HG03196 (cell line): ENCODE results near the gene SLIT3.

ENCODE experiments used
- ATAC-seq: cut with Tn5 transposase; IDR thresholded peaks from one replicate; pipeline ENCODE4 v1.9.1; 2021; ENCODE audit not compliant: unreplicated experiment

Gene SLIT3

GRCh38 chr5:168879331-168879730, 421.6 kb downstream of the SLIT3 start:
- no peak for ATAC-seq

- no peak for ATAC-seq
Measured at GRCh38 chr5:168878135-168878745, 422.7 kb downstream of the SLIT3 start.

- no peak for ATAC-seq
Measured at GRCh38 chr5:168877132-168877892, 423.6 kb downstream of the SLIT3 start.

- ATAC-seq = no peak
Measured at GRCh38 chr5:168876419-168876818, 424.5 kb downstream of the SLIT3 start.

DNA sequence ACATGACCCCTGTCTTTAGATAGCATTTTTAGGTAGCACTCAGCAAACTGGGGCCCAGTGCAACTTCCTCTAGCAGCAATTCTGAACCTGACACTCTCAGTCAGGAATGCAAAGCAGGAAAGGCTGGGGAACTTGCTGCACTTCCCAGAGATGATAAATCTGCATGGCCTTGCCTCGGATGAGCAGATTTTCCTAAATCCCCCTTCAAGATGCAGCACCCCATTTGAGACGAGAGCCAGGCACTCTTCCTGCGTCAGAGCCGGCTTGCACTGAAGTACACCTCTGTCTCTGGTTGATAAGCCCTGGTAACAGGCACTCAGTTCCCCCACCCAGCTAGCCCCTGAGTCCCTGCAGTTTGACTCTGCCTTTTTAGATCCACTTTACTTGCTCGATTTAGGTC, 425.1 kb downstream of the SLIT3 start:
- ATAC-seq = no peak

DNA sequence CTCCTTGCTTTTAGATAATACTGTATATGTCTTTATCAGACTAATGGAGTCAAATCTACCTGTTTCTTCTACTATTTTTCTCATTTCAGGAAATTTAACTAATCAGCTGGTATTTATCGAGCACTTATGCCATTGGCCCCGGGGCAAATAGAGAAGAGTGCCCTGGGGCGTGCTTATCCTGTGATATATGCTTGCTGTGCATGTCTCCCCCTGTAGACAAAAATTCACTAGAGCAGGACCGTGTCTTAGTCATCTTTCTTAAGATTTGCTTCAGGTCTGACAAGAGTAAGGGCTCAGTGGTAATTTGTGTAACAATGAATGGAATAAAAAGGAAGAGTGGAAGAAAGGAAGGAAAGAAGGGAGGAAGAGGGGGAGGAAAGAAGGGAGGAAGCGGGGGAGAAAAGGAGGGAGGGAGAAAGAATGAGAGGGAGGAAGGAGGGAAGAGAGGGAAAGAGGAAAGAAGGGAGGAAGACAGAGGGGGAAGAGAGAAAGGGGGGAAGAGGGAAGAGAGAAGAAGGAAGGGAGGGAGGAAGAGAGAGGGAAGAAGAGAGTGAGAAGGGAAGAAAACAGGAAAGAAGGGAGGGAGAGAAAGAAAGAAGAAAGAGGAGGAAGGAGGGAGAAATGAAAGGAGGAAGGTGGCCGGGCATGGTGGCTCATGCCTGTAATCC, 426.1 kb downstream of the SLIT3 start:
- ATAC-seq = no peak

DNA sequence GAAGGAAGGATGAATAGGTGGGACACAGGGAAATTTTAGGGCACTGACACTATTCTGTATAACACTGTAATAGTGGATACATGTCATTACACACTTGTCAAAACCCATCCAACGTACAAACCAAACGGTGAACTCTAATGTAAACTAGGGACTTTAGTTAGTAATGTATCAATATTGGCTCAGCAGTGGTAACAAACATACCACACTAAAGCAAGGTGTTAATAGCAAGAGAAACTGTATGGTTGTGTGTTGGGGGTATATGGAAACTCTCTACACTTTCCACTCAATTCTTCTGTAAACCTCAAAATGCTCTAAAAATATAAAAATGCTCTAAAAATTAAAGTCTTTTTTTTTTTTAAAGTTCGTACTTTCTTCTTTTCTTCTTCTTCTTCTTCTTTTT, 428.7 kb downstream of the SLIT3 start:
- no peak for ATAC-seq

DNA sequence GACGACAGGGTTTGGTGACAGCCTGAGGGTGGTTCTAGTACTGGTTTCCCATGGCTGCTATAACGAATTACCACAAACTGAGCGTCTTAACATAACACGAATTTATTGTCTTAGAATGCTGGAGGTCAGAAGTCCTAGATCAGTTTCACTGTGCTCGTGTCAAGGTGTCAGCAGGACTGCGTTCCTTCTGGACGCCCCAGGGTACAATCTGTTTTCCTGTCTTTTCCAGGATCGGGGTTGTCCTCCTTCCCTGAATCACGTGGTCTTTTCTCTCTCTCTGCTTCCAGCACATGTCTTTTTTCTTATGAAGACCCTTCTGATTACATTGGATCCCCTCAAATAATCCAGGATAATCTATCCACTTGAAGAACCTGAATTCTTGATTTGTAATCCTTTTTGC, 430.0 kb downstream of the SLIT3 start:
- ATAC-seq = no peak

- ATAC-seq = no peak
Measured at GRCh38 chr5:168869615-168870227, 431.2 kb downstream of the SLIT3 start.

- no peak for ATAC-seq
Measured at GRCh38 chr5:168867241-168867640, 433.7 kb downstream of the SLIT3 start.

- ATAC-seq = no peak
Measured at GRCh38 chr5:168865968-168866367, 435.0 kb downstream of the SLIT3 start.

DNA sequence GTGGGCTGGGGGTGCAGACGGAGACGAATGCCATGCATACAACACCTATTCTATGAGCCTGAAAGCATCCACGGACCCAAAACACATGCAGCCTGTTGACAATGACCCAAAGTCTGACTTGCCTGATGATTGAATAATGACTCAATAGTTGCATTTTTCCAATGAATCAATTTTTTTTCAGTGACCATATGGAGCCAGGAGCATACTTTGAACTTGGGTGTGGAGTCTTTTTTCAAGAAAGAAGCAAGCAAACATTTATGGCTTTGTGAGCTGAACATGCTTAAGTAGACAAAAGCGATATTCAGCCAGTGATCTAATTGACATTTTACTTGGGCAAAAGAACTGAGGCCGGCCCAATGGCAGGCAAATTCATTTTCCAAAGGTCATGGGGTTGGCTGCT, 437.9 kb downstream of the SLIT3 start:
- ATAC-seq = no peak

- no peak for ATAC-seq
Measured at GRCh38 chr5:168860503-168860902, 440.4 kb downstream of the SLIT3 start.

GRCh38 chr5:168860081-168860480, 440.9 kb downstream of the SLIT3 start:
- ATAC-seq = no peak

- ATAC-seq = no peak
Measured at GRCh38 chr5:168859471-168859870, 441.5 kb downstream of the SLIT3 start.

- ATAC-seq = no peak
Measured at GRCh38 chr5:168858994-168859393, 441.9 kb downstream of the SLIT3 start.

GRCh38 chr5:168858371-168858770, 442.6 kb downstream of the SLIT3 start:
- ATAC-seq = no peak

GRCh38 chr5:168853972-168854371, 447.0 kb downstream of the SLIT3 start:
- no peak for ATAC-seq

DNA sequence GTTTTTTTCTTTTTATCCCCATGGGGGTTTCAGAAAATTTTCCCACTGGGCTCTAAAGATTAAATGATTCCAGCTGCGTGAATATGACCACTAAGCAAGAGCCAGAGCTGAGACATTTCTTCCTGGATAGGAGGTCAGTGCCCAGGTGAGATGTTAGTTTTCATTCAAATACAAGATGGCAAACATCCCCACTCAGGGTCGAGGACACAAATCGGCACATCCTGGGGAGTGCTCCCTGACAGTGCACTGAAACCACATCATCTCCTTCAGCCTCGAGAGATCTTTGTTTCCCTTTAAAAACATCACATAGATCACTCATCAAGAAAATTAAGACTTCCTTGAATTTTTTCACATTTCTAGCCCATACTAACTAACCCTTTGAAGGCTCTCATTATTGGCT, 448.6 kb downstream of the SLIT3 start:
- ATAC-seq = no peak

DNA sequence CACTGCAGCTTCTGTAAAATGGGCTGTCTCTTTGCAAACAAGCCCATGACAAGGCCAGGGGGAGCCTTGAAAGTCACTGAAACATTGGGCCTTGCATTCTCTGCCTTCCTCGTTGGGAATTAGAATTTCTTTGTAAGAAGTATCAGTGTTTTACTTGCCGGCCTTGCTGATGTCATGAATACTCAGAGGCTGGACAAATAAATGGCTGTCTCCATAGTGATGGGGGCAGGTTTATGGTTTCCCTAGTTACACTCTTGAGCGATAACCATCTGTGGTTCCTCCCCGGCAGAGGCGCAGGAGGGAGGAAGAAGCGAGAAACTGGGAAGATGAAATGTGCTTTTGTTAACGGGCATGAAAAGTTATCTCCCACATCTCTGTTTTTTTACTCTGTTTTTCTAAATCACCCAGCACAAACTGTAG, 449.0 kb downstream of the SLIT3 start:
- peak; percentile 73 for ATAC-seq

DNA sequence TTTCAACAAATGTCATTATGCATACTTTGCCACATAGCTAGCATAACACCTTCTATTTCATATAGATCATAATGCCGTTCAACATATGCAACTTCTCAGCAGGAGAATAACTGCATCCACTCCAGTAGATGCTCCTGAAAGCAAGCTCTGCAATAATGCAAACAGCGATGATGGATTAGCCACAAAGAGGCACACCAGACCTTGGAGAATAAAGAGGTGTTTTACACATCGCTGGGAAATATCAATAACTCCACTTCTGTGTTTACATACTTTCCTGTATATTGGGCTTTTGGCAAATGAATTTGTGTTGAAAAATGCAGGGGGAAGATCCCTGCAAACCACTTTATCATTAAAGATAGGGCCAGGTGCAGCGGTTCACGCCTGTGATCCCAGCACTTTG, 450.3 kb downstream of the SLIT3 start:
- ATAC-seq = no peak

- no peak for ATAC-seq
Measured at GRCh38 chr5:168848569-168848968, 452.4 kb downstream of the SLIT3 start.
